MG63 (cell line): ENCODE measurements around the gene CPSF6. TPM values are rescaled to one million over a fixed set of nuclear protein-coding genes. Genes with fewer than 3 reads are reported as not detected.
A peak's percentile ranks its signal among the peaks of the same experiment; 100 is the strongest.
"Not testable (repeated sequence)": the region's sequence is repeated elsewhere in the genome, so short reads cannot be mapped to it uniquely, and the experiment has no call there.

Experiments
- DNase-seq: peaks from one replicate; pipeline ENCODE4 v3.0.0-alpha.2; 2020
- H3K27me3 ChIP-seq: fragments of 250-450 bp; sonication (Bioruptor Pico); 2 replicates; pipeline ENCODE4 v1.5.1; 2020; ENCODE audit warnings: mild to moderate bottlenecking, moderate library complexity
- H3K36me3 ChIP-seq: fragments of 250-450 bp; sonication (Bioruptor Pico); 2 replicates; pipeline ENCODE4 v1.5.1; 2020; ENCODE audit warnings: mild to moderate bottlenecking, moderate library complexity
- H3K4me3 ChIP-seq: fragments of 250-450 bp; sonication (Bioruptor Pico); 2 replicates; pipeline ENCODE4 v1.5.1; 2020; ENCODE audit warnings: mild to moderate bottlenecking, moderate library complexity
- H3K9me3 ChIP-seq: fragments of 250-450 bp; sonication (Bioruptor Pico); 2 replicates; pipeline ENCODE4 v1.5.1; 2020; ENCODE audit warnings: mild to moderate bottlenecking, moderate library complexity
- total RNA-seq: library from RNA; depleted of rRNA; stranded (reverse); fragments of >200 nt; shearing (Covaris generic); gene quantifications from 2 replicates; pipeline ENCODE4 v1.2.3, GENCODE V29; 2014; ENCODE audit warnings: low replicate concordance; rRNA removed

CPSF6 gene, protein sequence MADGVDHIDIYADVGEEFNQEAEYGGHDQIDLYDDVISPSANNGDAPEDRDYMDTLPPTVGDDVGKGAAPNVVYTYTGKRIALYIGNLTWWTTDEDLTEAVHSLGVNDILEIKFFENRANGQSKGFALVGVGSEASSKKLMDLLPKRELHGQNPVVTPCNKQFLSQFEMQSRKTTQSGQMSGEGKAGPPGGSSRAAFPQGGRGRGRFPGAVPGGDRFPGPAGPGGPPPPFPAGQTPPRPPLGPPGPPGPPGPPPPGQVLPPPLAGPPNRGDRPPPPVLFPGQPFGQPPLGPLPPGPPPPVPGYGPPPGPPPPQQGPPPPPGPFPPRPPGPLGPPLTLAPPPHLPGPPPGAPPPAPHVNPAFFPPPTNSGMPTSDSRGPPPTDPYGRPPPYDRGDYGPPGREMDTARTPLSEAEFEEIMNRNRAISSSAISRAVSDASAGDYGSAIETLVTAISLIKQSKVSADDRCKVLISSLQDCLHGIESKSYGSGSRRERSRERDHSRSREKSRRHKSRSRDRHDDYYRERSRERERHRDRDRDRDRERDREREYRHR
- 50.9 and 69.1 TPM in 2 replicates for total RNA-seq

DNA sequence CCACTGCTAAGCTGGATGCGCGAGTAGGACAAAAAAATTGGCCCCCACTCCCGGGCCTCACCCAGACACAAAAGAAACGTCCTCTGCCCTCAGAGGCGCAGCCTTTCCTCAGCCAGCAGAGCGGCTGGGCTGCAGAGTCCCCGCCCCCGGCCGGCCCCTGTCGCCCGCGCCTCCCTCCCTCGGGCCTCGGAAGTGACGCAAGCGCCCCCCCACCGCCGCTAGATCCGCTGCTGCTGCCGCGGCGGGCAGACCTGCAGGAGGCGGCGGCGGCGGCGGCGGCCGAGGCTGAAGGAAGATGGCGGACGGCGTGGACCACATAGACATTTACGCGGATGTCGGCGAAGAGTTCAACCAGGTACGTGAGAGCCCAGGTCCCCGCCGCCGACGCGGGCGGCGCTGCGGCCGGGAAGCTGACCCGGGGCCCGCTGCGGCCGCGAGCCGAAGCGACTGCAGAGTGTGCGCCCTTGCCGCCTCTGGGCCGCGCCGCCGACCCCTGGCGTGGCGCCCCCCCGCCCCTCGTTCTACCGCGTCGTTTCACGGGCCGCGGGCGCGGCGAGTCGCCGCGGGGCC is at the start of gene CPSF6:
Gene CPSF6, plus strand, starts transcription at position 218 of the 570 bp plus-strand sequence. Its CDS starts 78 bp downstream, at position 296.
- Histone ChIP-seq H3K9me3 (no peaks in the 10 kb centered on the region), H3K4me3 (peak within 1 kb of the TSS; percentile 85), H3K27me3 (no peaks in the 10 kb centered on the region), H3K36me3 (peaks cover 27% of the 10 kb centered on the region)
- peak; percentile 96 for DNase-seq

DNA sequence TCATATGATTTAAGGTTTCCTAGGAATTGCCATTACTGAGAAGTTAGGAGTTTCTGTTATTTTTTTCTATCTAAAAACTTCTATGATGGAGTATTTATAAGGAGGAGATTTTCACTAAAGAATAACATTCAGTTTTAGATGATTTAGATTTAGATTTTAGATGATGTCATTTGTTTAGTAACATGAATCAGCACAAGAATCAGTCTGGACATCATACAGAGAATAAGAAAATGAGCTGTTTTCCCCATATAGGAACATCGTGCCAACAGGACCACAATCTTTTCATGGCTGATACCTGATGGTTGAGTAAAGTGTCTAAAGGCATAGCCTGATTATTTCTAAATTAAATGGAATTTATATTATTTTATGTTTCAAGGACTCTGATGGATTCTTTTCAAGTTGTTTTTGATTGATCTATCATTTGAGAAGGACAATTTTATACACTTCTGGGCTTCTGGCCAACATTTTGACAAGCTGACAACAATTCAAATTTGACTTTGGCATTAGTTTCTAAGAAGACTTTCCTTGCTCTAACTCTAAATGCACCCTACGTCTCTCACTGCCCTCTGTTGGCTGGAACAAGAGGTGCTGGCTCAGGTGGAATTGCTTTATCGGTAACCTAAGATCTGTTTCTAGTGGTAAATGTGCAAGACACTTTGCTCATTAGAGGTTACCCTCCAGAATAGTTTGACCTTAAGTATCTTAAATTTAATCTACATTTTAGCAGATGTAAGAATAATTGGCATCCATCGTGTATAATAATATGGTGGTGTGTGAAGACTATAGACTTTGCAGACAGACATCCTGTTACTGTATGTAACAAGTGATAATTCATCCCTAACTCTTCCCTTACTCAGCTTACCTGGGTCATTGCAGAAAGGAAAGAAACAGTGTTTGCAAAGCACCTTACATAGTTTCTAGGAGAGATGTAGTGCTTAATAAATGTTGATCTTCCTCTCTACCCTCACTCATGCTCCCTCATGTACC is 42.8 kb upstream of the CPSF6 start:
- Histone ChIP-seq H3K36me3 (no peaks in the 10 kb centered on the region), H3K27me3 (no peaks in the 10 kb centered on the region), H3K4me3 (no peak overlapping the region), H3K9me3 (peaks cover 10% of the 10 kb centered on the region)
- peak; percentile 6 for DNase-seq

DNA sequence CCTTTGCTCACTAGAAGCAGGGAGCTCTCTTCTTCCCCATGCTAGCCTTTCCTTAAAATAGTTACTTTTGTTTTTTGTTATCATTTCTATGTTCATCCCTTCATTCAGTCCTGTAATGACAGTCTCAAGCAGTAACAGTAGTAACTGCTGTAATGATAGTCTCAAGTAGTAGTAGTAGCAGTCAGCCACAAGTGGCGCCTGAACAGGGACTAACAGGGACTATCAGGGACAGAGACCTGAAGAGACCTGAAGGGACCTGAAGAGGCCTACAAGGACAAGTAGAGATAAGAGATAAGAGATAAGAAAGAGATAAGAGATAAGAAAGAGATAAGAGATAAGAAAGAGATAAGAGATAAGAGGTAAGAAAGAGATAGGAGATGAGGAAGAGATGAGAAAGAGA is 39.4 kb upstream of the CPSF6 start:
- DNase-seq, H3K27me3 ChIP-seq, H3K36me3 ChIP-seq, H3K4me3 ChIP-seq: not testable (repeated sequence)
- peaks cover 10% of the 10 kb centered on the region for H3K9me3 ChIP-seq

DNA sequence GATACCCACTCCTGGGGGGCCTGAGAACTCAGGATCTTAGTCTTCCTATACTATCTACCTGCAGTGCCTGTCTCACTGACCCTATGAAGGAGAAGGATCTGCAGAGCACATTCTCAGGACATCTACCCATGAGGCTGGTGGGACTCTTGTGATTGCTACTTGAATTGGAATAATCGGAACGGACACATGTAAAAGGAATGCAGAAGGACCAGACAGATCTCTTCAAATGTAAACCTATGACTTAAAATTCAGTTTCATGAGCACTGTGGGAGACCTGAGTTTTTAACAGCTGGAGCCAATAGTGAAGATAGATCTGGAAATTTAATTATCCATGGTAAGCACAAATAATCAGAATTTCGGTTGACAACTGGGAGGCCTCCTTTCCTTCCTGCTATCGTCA is 35.2 kb upstream of the CPSF6 start:
- no peak for DNase-seq
- Histone ChIP-seq H3K27me3 (no peaks in the 10 kb centered on the region), H3K36me3 (no peaks in the 10 kb centered on the region), H3K4me3 (no peak overlapping the region), H3K9me3 (peaks cover 6% of the 10 kb centered on the region)

DNA sequence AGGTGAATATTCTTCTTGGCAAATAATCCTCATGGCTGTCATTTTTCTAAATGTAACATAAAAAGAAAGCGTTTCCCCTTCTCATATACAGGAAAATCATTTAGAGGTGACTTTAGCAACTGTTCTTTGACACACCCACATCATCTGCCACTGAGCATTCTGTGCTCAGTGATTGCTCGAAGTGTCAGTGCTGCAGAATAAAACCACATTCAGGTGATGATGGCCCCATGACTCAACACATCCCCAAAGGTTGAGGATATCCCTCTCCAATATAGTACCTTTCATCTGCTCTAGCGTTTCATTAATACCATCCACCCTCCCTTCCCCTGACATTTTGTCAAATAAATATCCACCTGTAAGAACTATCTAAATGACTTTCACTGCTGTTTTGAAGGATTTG is 28.7 kb upstream of the CPSF6 start:
- no peaks in the 10 kb centered on the region for H3K9me3 ChIP-seq
- no peaks in the 10 kb centered on the region for H3K36me3 ChIP-seq
- H3K27me3 ChIP-seq = no peaks in the 10 kb centered on the region

DNA sequence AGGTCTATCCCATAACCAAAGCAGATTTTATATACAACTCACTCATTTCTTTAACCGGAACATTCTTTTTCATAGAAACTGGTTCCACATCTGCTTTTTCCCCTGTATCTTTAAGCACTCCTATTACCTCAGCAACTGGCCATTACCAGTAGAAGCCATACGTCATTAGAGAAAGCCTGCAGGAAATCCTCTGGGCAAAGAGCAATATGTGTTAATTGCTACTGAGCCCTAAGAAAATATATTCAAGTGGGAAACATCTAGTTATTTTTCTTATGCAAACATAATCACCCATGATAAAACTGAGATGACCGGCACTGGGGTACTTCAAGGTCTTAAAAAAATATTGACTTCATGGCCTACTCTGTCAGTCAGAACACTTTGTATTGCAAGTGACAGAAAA is 28.2 kb upstream of the CPSF6 start:
- Histone ChIP-seq H3K9me3 (no peaks in the 10 kb centered on the region), H3K27me3 (no peaks in the 10 kb centered on the region), H3K36me3 (no peaks in the 10 kb centered on the region), H3K4me3 (no peak overlapping the region)
- DNase-seq = no peak

More for the DNA sequence above, 28.7 kb upstream of the CPSF6 start:
- H3K4me3 ChIP-seq = no peak overlapping the region
- DNase-seq = no peak

DNA sequence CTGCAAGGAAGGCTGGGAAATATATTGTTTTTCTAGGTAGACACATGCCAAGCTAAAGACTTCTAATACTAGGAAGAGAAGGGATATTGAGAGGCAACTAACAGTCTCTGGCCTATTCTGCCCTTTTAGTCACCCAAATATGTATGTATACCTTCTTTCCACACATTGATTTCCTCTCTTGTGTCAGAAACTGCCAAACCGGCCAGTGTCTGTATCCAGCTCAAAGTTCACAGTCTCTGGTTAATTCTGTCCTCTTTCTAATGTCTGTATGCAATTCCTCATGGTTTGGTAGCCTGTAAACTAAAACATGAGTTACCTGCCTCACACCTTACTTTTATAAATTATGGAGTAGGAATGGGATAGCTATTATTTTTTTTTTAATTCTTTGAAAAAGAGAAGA is 25.2 kb upstream of the CPSF6 start:
- no peak for DNase-seq
- no peaks in the 10 kb centered on the region for H3K36me3 ChIP-seq
- no peaks in the 10 kb centered on the region for H3K9me3 ChIP-seq
- no peak overlapping the region for H3K4me3 ChIP-seq
- H3K27me3 ChIP-seq = no peaks in the 10 kb centered on the region

DNA sequence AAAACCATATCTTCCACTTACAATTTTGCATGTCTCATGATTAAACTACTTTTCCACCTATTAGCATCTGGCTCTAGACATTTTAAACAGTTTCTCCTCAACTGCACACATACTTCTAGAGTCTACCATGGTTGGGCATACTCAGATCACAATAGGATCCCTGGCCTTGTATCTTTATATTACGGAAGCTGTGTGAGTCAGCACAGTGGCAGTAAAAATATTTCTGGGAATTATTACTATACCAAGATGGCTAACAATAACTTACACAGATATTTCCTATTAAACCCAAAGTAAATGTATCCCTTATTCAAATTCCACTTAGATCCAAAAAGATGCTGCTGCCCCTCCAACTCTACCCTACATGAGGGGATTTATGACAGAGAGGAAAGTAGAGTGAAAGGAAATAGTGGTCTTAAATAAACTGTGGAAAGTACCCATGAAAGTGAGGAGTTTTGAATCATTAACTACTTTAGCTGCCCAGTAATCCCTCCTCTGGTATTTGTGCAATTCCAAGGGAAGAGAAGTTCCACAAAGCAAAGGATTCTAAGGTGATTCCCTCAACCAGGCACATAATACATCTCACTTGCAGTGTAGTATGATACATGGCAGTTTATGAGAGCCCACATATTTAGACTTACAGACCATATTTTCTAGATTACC is 14.0 kb upstream of the CPSF6 start:
- Histone ChIP-seq H3K9me3 (peaks cover 3% of the 10 kb centered on the region), H3K27me3 (no peaks in the 10 kb centered on the region)

DNA sequence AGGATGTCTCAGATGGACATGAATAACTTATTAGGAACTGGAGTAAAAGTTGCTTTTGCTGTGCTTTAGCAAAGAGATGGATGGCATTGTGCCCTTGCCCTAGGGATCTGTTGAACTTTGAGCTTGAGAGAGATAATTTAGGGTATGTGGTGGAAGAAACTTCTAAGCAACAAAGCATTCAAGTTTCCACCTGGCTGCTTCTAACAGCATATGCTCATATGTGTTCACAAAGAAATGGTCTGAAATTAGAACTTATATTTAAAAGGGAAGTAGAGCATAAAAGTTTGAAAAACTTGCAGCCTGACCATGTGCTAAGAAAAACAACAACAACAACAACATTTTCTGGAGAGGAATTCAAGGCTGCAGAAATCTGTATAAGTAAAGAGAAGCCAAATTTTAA is 7.9 kb upstream of the CPSF6 start:
- Histone ChIP-seq H3K9me3 (peaks cover 3% of the 10 kb centered on the region), H3K4me3 (no peak overlapping the region), H3K27me3 (no peaks in the 10 kb centered on the region), H3K36me3 (no peaks in the 10 kb centered on the region)
- no peak for DNase-seq

More for the DNA sequence above, 14.0 kb upstream of the CPSF6 start:
- Histone ChIP-seq H3K4me3 (no peak overlapping the region), H3K36me3 (no peaks in the 10 kb centered on the region)
- no peak for DNase-seq

DNA sequence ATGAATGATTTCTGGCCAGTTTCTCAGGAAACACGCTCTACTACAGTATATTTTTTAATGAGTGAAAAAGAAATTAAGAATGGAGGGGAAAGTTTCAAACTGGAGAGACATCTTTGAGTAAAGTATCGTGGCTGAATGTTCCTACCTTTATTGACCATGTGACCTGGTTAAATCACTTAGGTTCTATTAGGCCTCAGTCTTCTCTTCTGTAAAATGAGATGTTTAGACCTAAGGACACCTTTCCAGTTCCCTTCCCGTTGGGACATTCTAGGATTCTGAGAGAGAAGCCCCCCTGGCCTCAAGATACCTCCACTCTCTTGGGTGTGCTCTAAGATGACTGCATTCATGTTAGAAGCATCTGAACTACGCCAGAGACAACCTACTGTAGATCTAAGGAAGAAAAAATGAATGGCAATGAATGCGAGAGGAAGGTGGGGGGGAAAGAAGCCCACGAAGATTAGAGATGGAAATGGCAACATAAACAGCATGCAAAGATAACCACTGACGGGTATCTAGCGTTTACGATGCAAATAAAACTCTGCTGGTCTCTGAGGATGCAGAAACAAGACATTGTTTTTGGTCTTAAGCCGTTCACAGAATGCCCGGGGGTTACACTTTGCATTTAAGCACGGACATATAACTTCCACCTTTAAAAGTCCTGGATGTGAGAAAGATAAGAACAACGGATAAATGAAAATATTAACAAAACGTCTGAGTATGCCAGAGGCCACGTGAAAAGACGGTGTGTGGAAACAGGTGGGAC is 599 bp upstream of the CPSF6 start:
- Histone ChIP-seq H3K9me3 (no peaks in the 10 kb centered on the region), H3K4me3 (peak overlapping the region; percentile 85)
- no peak for DNase-seq

DNA sequence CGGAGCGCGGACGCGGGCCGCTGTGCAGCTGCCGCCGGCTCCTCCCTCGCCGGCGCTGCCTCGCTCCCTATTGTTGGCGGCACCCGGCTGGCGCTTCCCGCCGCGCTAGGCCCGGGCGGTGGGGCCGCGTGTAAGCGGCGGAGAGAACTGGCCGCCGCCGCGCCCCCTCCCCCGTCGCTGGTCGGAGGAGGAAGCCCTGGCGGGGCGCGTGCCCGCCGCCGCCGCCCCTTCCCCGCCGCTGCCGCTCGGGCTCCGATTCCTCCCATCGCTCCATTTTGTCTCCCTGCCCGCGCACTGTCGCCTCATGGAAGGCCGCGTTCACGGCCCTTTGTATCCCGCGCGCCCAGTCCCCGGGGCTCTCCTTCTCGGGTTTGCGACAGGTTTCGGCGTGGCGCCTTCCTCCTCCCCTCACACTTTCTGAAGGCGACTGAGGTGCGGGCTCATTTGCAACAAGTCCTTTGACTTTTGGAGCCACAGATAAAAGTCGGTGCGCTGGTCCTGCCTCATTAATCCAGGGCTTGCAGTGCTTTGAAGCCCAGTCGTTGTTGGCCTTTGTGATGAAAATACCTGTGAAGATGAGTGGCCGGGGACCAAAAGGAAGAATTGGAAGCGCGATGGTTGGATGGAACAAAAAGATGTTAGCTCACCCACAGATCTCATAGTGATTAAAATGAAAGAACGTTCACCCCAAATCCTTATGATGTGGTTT is 707 bp downstream of the CPSF6 start:
- Histone ChIP-seq H3K9me3 (no peaks in the 10 kb centered on the region), H3K36me3 (peaks cover 30% of the 10 kb centered on the region), H3K4me3 (peak overlapping the region; percentile 85)

More for the DNA sequence above, 599 bp upstream of the CPSF6 start:
- H3K36me3 ChIP-seq = peaks cover 21% of the 10 kb centered on the region
- no peaks in the 10 kb centered on the region for H3K27me3 ChIP-seq

DNA sequence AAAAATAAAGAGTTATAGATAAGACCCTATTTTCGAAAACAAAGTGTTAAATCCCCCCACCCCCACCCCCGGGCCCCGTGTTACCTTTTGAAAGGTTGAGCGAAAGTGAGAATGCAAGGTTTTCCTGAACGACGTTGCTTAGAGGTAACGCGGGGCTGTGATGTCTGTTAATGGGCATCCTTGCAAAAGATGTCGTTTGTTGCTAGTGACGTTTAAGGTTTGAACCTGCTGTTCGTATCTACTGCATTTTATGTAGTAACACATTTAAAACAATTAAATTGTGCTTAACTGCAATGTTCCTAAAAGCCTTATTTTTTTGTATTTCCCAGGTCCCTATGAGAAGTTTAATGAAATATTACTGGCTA is 1.2 kb downstream of the CPSF6 start:
- Histone ChIP-seq H3K4me3 (peak overlapping the region; percentile 85), H3K27me3 (no peaks in the 10 kb centered on the region), H3K36me3 (peaks cover 30% of the 10 kb centered on the region), H3K9me3 (no peaks in the 10 kb centered on the region)
- no peak for DNase-seq

More for the DNA sequence above, 707 bp downstream of the CPSF6 start:
- H3K27me3 ChIP-seq = no peaks in the 10 kb centered on the region
- DNase-seq = peak; percentile 59

DNA sequence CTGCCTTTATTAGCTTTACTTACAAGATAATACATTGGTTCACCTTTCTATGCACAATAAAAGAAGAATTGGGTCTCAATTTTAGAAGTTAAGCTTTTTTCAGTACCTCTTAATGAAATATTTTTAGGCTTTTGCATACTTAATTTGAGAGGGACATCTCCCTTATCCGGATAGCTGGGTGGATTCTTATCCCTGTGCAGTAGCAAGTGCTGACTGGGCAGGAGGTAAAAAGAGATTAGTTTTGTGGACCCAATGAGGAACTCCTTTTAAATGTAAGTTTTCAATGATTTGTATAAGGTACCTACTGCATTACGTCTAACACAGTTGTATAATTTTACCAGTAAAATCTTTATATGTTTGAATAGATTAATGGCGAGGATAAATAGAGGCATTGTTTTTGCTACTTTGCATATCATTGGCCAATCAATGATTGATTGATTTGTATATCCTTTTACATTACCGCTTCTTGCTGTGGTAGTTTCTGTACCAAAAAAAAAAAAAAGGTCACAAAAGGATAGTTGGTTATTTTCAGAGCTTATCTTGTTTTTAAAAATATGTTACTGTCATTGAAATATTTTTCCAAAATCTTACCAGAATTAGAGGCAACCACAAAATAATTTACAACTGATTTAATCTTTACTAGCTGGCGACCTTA is 2.2 kb downstream of the CPSF6 start:
- peaks cover 30% of the 10 kb centered on the region for H3K36me3 ChIP-seq
- H3K4me3 ChIP-seq = peak overlapping the region; percentile 85
- no peaks in the 10 kb centered on the region for H3K9me3 ChIP-seq
- no peak for DNase-seq
- no peaks in the 10 kb centered on the region for H3K27me3 ChIP-seq
